Astrocyte of the cerebellum (primary cell): Measurements from ENCODE around the gene DAB2.

Experiments used
- DNase-seq: peaks from one replicate; pipeline ENCODE4 v3.0.0-alpha.2; 2011; ENCODE audit warnings: low read depth
- H3K4me3 ChIP-seq: 2 replicates; pipeline ENCODE4 v1.5.1; 2011; ENCODE audit warnings: mild to moderate bottlenecking, low read depth, low read length, moderate library complexity
- in situ Hi-C: cut with HindIII; loops from 2 replicates; pipeline ENCODE4 v1.10.0; 2017; ENCODE audit warnings: low sequenced_read_pairs
- TF ChIP-seq, protein P1 (sequence below): IDR thresholded peaks from 2 replicates; pipeline ENCODE4 v1.5.1; 2012; ENCODE audit warnings: low read length, low read depth, moderate library complexity, mild to moderate bottlenecking; ENCODE audit errors: missing control alignments

Gene DAB2

DNA sequence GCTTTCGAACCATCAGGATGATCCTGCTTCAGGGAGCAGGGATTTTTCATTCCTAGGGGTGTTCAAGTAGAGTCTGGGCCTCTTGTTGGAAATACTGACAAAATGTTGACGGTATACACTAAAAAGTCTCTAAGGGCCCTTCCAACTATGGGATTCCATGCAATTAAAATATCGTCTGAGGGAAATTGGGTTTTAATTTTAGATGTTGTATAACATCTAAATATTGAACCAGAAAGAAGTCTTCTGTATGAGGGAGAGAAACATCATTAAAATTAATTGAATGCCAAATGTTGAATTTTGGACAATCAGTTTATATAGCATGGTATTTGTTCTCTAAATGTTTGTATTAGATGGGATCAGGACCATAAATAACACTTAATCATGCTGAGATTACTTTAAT is 25.7 kb upstream of the DAB2 start:
- in situ Hi-C loops: no loop called here
- no peak overlapping the region for H3K4me3 ChIP-seq
- TF ChIP-seq, protein P1, sequence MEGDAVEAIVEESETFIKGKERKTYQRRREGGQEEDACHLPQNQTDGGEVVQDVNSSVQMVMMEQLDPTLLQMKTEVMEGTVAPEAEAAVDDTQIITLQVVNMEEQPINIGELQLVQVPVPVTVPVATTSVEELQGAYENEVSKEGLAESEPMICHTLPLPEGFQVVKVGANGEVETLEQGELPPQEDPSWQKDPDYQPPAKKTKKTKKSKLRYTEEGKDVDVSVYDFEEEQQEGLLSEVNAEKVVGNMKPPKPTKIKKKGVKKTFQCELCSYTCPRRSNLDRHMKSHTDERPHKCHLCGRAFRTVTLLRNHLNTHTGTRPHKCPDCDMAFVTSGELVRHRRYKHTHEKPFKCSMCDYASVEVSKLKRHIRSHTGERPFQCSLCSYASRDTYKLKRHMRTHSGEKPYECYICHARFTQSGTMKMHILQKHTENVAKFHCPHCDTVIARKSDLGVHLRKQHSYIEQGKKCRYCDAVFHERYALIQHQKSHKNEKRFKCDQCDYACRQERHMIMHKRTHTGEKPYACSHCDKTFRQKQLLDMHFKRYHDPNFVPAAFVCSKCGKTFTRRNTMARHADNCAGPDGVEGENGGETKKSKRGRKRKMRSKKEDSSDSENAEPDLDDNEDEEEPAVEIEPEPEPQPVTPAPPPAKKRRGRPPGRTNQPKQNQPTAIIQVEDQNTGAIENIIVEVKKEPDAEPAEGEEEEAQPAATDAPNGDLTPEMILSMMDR: no peak
- DNase-seq: no peak

DNA sequence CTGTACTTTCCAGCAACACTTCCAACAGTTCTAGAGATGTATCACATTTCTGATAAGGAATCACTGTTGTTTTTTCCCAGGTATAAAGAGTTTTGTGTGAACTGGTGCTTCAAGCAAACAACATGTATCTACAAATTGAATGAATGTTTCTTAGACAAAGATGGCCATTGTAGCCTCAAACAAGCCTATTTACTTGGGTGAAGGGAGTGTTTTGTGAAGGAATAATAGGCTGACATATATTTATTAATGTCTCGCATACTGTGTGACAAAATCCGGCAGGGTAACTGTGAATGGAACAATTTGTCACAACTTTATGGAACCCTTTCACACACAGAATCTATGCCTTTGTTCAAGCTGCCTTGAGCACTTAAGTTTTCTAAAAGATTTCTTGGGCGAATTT is 24.8 kb upstream of the DAB2 start:
- no peak overlapping the region for H3K4me3 ChIP-seq
- no peak for DNase-seq
- in situ Hi-C loops: no loop called here

DNA sequence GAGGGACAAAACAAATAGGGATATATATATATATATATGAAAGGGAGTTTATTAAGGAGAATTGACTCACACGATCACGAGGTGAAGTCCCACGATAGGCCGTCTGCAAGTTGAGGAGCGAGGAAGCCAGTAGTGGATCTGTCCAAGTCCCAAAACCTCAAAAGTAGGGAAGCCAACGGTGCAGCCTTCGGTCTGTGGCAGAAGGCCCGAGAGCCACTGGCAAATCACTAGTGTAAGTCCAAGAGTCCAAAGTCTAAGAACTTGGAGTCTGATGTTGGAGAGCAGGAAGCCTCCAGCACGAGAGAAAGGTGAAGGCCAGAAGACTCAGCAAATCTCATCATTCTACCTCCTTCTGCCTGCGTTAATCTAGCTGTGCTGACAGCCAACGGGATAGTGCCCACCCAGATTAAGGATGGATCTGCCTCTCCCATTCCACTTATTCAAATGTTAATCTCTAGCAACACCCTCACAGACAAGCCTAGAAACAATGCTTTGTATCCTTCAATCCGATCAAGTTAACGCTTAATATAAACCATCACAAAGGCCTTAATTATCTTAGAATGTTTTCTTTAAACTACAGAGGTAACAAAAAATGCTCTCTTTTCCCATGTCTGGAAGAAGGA is 23.8 kb upstream of the DAB2 start:
- in situ Hi-C loops: no loop called here

More for the DNA sequence above, 24.8 kb upstream of the DAB2 start:
- TF ChIP-seq, protein P1: no peak

DNA sequence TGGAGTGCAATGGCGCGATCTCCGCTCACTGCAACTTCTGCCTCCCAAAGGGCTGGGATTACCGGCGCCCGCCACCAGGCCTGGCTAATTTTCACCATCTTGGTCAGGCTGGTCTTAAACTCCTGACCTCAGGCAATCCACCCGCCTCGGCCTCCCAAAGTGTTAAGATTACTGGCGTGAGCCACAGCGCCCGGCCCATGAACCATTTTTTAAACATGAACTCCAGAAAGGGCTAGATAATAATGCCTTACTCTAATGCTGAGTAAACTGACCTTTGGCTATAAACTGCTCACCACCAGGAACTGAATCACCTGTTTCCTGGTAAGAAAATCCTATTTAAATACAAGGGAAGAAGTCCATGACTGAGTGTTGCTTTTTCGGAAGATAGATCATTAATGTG is 23.2 kb upstream of the DAB2 start:
- no peak for DNase-seq
- TF ChIP-seq, protein P1: no peak
- H3K4me3 ChIP-seq: no peak overlapping the region
- in situ Hi-C loops: no loop called here

More for the DNA sequence above, 23.8 kb upstream of the DAB2 start:
- no peak for DNase-seq
- no peak overlapping the region for H3K4me3 ChIP-seq
- TF ChIP-seq, protein P1: no peak

DNA sequence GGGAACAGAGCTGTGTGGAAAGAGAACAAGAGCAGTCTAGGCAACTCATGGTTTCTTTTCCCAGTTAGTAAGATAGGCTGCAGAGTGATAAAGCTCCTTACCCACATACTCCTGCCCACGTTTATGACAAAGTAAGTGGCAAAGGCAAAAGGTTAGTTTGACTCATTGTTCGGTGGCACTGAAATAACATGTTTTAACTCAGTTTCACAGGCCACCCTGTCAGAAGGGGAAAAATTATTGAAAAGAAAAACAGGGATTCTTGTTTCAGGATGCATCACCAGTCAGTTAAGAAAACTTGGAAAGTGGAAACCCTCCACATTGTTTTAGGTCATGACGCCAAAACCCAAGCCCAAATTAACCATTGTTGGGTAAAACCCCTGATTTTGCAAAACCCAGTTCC is 22.3 kb upstream of the DAB2 start:
- in situ Hi-C loops: no loop called here
- H3K4me3 ChIP-seq: no peak overlapping the region
- TF ChIP-seq, protein P1: no peak
- no peak for DNase-seq

DNA sequence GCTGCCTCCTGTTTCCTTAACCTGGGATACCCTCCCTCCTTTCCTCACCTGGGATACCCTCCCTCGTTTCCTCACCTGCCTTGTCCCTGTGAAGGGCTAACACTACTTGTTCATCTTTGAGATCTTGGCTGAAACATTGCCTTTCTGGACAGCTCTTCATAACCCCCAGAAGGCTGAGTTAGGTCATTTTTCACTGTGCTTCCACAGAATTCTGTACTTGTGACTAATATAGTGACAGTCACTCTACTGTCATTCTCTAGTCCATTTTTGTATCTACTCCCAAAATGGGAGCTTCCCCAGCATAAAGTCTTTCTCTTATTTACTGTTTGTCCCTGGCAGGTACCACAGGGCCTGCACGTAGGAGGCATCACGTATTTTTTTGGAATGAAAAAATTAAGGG is 21.5 kb upstream of the DAB2 start:
- in situ Hi-C loops: no loop called here
- no peak for DNase-seq
- H3K4me3 ChIP-seq: no peak overlapping the region
- TF ChIP-seq, protein P1: no peak
